ENCODE results near the gene IHH.

The IHH gene

GRCh38 chr2:219018286-219018685 lies 42.4 kb downstream of the IHH start:
- no peak for DNase-seq

DNA sequence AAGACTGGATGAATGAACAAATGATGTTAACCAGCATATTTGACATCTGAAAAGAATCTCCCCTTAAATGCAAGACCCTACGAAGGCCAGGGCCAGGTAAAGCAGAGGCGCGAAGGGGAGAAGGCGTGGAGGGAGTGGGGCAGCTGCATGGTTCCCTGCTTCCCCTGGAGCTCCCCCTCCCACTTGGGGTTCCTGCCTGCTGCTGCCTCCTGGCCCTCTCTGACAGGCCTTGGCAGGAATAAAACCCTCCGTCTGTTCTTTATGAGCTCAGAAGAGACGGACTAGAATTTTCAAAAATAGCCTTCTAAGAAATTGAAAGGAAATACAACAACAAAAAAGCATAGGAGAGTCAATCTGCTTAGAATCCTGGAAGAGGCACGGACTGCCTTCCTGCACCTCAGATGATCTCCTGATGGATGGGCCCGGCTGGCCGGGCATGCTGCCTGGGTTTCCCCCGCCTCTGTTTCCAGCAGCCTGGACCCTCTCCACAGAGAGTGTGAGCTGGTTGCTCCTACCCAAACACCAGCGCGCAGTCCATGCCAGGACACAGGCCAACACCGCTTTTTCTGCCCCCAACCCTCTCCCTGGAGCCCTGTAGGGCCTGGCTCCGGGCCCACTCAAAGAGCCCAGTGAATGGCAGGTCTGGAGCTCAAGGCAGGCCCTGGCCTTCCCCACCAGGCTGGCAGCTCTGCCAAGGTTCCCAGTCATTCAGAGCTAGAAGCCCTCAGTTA lies 43.4 kb downstream of the IHH start:
- no peak for DNase-seq

GRCh38 chr2:219016721-219017120 lies 44.0 kb downstream of the IHH start:
- no peak for DNase-seq

DNA sequence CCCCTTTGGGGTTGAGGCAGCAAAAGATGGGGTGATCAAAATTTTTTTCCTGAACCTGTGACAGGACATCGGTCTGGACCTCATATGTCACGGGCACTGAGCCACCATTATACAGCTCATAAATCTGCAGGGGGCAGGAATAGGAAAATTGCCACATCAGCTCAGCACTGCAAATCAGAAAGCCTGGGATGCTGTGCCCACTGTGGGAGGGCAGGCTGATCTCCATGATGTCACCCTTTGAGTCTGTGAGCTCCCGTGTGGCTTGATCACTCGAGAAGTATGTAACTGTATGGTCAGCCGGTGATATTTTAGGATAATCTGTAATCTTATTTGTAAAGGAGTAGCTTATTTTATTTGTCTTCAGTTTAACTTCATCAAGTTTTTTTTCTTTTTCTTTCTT lies 49.8 kb downstream of the IHH start:
- DNase-seq, result no peak

DNA sequence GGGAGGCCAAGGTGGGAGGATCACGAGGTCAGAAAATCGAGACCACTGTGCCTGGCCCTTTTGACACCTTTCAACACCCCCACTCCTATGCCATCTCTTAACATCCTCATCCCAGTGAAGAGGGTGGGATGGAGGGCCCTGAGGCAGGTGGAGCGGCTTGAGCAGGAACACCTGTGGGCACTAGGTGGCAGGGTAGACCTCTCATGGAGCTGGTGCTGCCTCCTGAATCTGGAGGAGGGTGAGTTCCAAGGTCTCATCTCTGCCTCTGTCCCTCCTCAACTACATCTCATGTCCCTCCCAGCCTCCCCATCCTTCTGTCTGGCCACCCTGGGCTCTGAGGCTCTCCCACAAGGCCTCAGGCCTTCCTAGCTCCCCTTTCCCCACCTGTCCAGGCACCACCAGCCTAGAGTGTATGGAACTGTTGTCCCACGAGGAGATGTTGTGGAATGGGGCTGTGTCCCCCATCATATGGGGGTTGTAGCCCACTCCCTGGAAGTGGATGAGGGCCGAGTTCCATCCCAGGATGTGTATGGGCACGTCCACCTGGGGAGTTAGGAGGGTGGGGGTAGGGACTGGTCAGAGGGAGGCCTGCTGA lies 50.5 kb downstream of the IHH start:
- DNase-seq, result no peak

DNA sequence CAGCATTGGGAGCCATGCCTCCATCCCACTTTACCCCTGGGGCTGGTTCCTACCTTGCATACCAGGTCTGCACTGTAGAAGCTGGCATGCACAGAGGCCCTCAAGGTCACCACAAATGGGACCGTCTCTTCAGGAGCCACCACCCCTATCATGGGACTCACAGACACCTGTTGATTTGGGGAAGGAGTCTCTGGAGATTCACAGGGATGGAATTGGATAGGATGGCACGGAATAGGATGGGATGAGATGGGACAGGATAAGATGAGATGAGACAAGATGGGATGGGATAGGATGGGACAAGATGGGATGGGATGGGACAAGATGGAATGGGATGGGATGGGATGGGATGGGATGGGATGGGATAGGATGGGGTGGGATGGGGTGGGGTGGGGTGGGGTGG lies 51.4 kb downstream of the IHH start:
- DNase-seq, result no peak

Data from stimulated activated naive CD4-positive, alpha-beta T cell treated with Interleukin-2 at 50 U/mL for 16 hours (primary cell).